ENCODE results near the gene VWDE. TPM values are rescaled to one million over a fixed set of nuclear protein-coding genes. Genes with fewer than 3 reads are reported as not detected.
A peak's percentile ranks its signal among the peaks of the same experiment; 100 is the strongest.

Gene VWDE
- total and polyA plus RNA-seq, 2 of the 8 experiments (the other 6 are each of a cell fraction or from before 2014, with no cell fraction given), result 11.0 to 21.2 TPM

GRCh38 chr7:12320241-12320986 lies 83.3 kb downstream of the VWDE start:
- Histone ChIP-seq H4K5ac (ENCODE audit: insufficient read length, low read depth, low read length) (no peak overlapping the region), H3K27me3 (replicated peaks in 1 of 4; ENCODE audit: control insufficient read depth in 3 of 4, extremely low read depth in 1 of 4, insufficient read depth in 3 of 4, low read length in 3 of 4) (no peaks in the 10 kb centered on the region), H4K91ac (replicated peaks; ENCODE audit: insufficient read length, low read length) (no peak overlapping the region), H3K79me1 (ENCODE audit: low read depth, low read length) (no peaks in the 10 kb centered on the region), H4K20me1 (replicated peaks in 1 of 2; ENCODE audit: control insufficient read depth in 1 of 2, insufficient read depth in 2 of 2, low read length in 2 of 2) (no peaks in the 10 kb centered on the region), H3K4me3 (ENCODE audit: extremely low read depth in 1 of 4, insufficient read depth in 2 of 4, low read depth in 3 of 4, low read length in 4 of 4) (no peak overlapping the region), H2AFZ (ENCODE audit: low read length) (no peak overlapping the region), H3K36me3 (ENCODE audit: control insufficient read depth in 2 of 4, insufficient read depth in 4 of 4, low read length in 3 of 4) (no peaks in the 10 kb centered on the region), H3K79me2 (ENCODE audit: control insufficient read depth in 1 of 2, insufficient read depth in 2 of 2, low read length in 2 of 2) (no peaks in the 10 kb centered on the region), H2AK5ac (ENCODE audit: low read depth, low read length) (no peak overlapping the region), H4K8ac (ENCODE audit: extremely low read depth, insufficient read depth, low read length) (no peak overlapping the region), H3K23ac (ENCODE audit: insufficient read length) (no peak overlapping the region), H2BK5ac (ENCODE audit: low read depth, low read length) (no peak overlapping the region), H3K56ac (replicated peaks; ENCODE audit: insufficient read length, low read depth, low read length) (no peak overlapping the region), H3K14ac (ENCODE audit: insufficient read length) (no peak overlapping the region), H3K4me1 (replicated peaks in 1 of 4; ENCODE audit: control insufficient read depth in 3 of 4, insufficient read depth in 4 of 4, low read length in 3 of 4) (peaks cover 0 to 3% (median 0%) of the 10 kb centered on the region in 4 experiments; a peak in 2 of 7 replicates), H2BK15ac (ENCODE audit: low read length) (no peak overlapping the region), H2BK120ac (replicated peaks; ENCODE audit: low read depth, low read length) (no peak overlapping the region), H3K4ac (replicated peaks; ENCODE audit: insufficient read length, low read depth, low read length) (no peak overlapping the region), H3K4me2 (ENCODE audit: insufficient read depth in 1 of 2, low read depth in 2 of 2, low read length in 2 of 2) (no peak overlapping the region), H3K27ac (ENCODE audit: low read depth, low read length) (0 out of 2 replicates have a peak overlapping the region, but pooled peaks have one; percentile 33), H2BK20ac (ENCODE audit: low read length) (no peak overlapping the region), H3K18ac (ENCODE audit: extremely low read depth, low read length) (no peak overlapping the region), H3K23me2 (ENCODE audit: low read depth, low read length) (no peaks in the 10 kb centered on the region), H2BK12ac (ENCODE audit: low read depth, low read length) (no peak overlapping the region), H3K9me3 (ENCODE audit: insufficient read depth in 2 of 2, low read depth in 1 of 2, low read length in 1 of 2) (no peaks in the 10 kb centered on the region), H3K9ac (replicated peaks in 1 of 4; ENCODE audit: extremely low read depth in 1 of 4, low read depth in 3 of 4, low read length in 3 of 4) (no peak overlapping the region)
- 100% methylated on average over 2 of the region's 2 CpGs; no CpG with 5 or more reads in 1 of the 2 experiments for WGBS, 2 experiments (ENCODE audit: extremely low coverage in 1 of 2, insufficient coverage in 1 of 2, insufficient read length in 1 of 2, insufficient replicate concordance in 2 of 2, low coverage in 1 of 2, low lambda C conversion rate in 2 of 2, missing lambda C conversion rate in 1 of 2)
- no peak for TF ChIP-seq KDM1A (IDR thresholded peaks at IDR 0.05; ENCODE audit: borderline replicate concordance, low read length)
- ChIA-PET POLR2A (ENCODE audit: partially characterized antibody) (no interaction called here), CTCF (ENCODE audit: partially characterized antibody) (interaction anchor here (0.8 to 1.5 kb wide), 2 partner anchors 24 to 290 kb away, joined by 3 to 5 read pairs; no protein-coding TSS in a partner anchor)
- FAIRE-seq (no peak), DNase-seq (ENCODE audit: low read depth in 1 of 2, low spot score in 2 of 2) (no peak)

All from H1 (cell line).